Suprapubic skin (tissue), 4 donors: ENCODE data around the gene PLXND1. TPM values are rescaled to one million over a fixed set of nuclear protein-coding genes. Genes with fewer than 3 reads are reported as not detected.
"Not testable (repeated sequence)": the region's sequence is repeated elsewhere in the genome, so short reads cannot be mapped to it uniquely, and the experiment has no call there.

Experiments used
- DNase-seq, 2 donors: peaks; one replicate each; pipeline ENCODE4 v3.0.0-alpha.2; 2019; ENCODE audit warnings: low spot score in 2 of 2
- H3K27ac ChIP-seq: fragments of 200-600 bp; sonication (generic); one replicate; pipeline ENCODE4 v1.5.1; 2019
- H3K27me3 ChIP-seq: fragments of 200-600 bp; sonication (generic); one replicate; pipeline ENCODE4 v1.5.1; 2019
- H3K36me3 ChIP-seq: fragments of 200-600 bp; sonication (generic); one replicate; pipeline ENCODE4 v1.5.1; 2019
- H3K4me1 ChIP-seq: fragments of 200-600 bp; sonication (generic); one replicate; pipeline ENCODE4 v1.5.1; 2019
- H3K4me3 ChIP-seq: fragments of 200-600 bp; sonication (generic); one replicate; pipeline ENCODE4 v1.5.1; 2019; ENCODE audit warnings: mild to moderate bottlenecking
- H3K9me3 ChIP-seq: fragments of 200-600 bp; sonication (generic); one replicate; pipeline ENCODE4 v1.5.1; 2019
- EP300 ChIP-seq: sonication (generic); formaldehyde crosslinking; IDR thresholded peaks from one replicate; pipeline ENCODE4 v1.6.1; 2017; ENCODE audit warnings: antibody characterized with exemption
- POLR2A ChIP-seq, 2 donors: fragments of 450-650 bp; IDR thresholded peaks; one replicate each; pipeline ENCODE4 v1.6.1; 2017; ENCODE audit warnings: antibody characterized with exemption in 2 of 2, mild to moderate bottlenecking in 2 of 2, moderate library complexity in 2 of 2
- POLR2AphosphoS5 ChIP-seq, 3 donors: sonication (generic); formaldehyde crosslinking; IDR thresholded peaks; one replicate each; pipeline ENCODE4 v1.6.1; 2017; ENCODE audit warnings: antibody characterized with exemption in 3 of 3
- WGBS: methylation state at CpG from one replicate; pipeline ENCODE4 v1.1.5; 2018; 5-methylcytosine and 5-hydroxymethylcytosine counted together
- total RNA-seq, 4 donors: library from RNA; depleted of rRNA; stranded (reverse); fragments of >200 nt; gene quantifications; one replicate each; pipeline ENCODE4 v1.1.0, GENCODE V29; 2016
- TF ChIP-seq, protein P1 (sequence below), 2 donors: fragments of 200-600 bp in 1 of 2; fragments of 450-650 bp in 1 of 2; sonication (generic) in 1 of 2; IDR thresholded peaks; one replicate each; pipeline ENCODE4 v1.5.1; 2016 to 2019; ENCODE audit warnings: antibody characterized with exemption in 2 of 2, mild to moderate bottlenecking in 1 of 2, moderate library complexity in 1 of 2

Gene PLXND1
- total RNA-seq, 4 donors from 2014 or later, result 19.0 to 51.0 (median 30.8) TPM

DNA sequence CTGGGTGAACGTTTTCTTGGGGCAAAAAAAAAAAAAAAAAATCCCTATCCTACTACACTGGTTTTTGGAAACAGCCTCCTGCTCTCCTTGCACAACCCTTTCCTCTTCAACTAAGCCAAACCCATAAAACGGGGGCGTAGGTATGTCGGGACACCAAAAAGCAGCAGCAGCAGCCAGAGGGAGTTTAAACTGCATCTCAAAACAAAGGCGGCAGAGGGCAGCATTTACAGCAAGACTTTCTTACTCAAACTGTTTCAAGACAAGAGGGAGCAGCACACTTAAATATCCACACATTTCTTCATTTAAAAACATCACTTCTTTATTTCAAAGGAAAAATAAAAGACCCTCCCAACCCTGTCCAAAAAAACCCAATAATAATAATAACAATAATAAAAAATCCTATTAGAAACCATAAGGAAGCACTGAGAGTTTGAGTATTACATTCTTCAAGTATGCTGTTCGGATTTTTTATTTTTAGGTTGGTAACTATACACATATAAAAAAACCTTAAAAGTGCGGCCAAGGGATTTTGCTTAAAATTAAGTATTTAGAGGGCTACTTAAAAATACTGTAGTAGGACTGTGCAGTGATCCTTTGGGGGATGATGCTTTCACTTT, 43.9 kb upstream of the PLXND1 start:
- Histone ChIP-seq H3K27ac (no peak overlapping the region), H3K4me1 (peaks cover 12% of the 10 kb centered on the region), H3K4me3 (no peak overlapping the region), H3K36me3 (peaks cover 7% of the 10 kb centered on the region), H3K9me3 (no peaks in the 10 kb centered on the region), H3K27me3 (no peaks in the 10 kb centered on the region)
- TF ChIP-seq POLR2A (IDR thresholded peaks at IDR 0.05), result no peak
- TF ChIP-seq, protein P1, sequence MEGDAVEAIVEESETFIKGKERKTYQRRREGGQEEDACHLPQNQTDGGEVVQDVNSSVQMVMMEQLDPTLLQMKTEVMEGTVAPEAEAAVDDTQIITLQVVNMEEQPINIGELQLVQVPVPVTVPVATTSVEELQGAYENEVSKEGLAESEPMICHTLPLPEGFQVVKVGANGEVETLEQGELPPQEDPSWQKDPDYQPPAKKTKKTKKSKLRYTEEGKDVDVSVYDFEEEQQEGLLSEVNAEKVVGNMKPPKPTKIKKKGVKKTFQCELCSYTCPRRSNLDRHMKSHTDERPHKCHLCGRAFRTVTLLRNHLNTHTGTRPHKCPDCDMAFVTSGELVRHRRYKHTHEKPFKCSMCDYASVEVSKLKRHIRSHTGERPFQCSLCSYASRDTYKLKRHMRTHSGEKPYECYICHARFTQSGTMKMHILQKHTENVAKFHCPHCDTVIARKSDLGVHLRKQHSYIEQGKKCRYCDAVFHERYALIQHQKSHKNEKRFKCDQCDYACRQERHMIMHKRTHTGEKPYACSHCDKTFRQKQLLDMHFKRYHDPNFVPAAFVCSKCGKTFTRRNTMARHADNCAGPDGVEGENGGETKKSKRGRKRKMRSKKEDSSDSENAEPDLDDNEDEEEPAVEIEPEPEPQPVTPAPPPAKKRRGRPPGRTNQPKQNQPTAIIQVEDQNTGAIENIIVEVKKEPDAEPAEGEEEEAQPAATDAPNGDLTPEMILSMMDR (IDR thresholded peaks at IDR 0.05), result peak; percentile 60 to 75
- TF ChIP-seq EP300, result no peak
- no peak for TF ChIP-seq POLR2AphosphoS5 (IDR thresholded peaks at IDR 0.05)
- DNase-seq, result peak in 1 of 2 donors; percentile 83
- WGBS, result 27% methylated on average over 7 of the region's 7 CpGs

DNA sequence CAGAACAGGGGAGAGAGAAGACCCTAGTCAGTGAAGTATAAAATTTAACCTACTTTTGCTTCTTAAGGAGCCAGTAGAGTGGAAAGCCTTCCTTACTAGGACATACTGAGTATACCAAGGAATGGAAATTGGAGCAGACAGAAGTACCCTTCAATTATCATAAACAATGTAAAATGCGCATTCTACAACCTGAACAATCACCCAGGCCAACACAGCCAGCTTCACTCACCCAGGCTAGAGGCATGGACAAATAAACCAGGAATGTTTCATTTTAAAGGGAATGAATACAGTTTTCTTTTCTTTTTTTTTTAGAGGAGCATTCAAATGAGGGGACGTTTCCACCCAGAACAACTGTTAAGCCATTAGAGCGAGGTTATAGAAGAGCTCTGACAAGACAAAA, 41.9 kb upstream of the PLXND1 start:
- DNase-seq, result no peak
- Histone ChIP-seq H3K4me1 (peaks cover 12% of the 10 kb centered on the region), H3K36me3 (no peaks in the 10 kb centered on the region), H3K9me3 (no peaks in the 10 kb centered on the region), H3K4me3 (no peak overlapping the region), H3K27ac (no peak overlapping the region), H3K27me3 (no peaks in the 10 kb centered on the region)
- TF ChIP-seq POLR2A (IDR thresholded peaks at IDR 0.05) (no peak), EP300 (no peak), POLR2AphosphoS5 (IDR thresholded peaks at IDR 0.05) (no peak)
- TF ChIP-seq, protein P1 (IDR thresholded peaks at IDR 0.05), result no peak
- WGBS, result 90% methylated on average over 3 of the region's 3 CpGs

DNA sequence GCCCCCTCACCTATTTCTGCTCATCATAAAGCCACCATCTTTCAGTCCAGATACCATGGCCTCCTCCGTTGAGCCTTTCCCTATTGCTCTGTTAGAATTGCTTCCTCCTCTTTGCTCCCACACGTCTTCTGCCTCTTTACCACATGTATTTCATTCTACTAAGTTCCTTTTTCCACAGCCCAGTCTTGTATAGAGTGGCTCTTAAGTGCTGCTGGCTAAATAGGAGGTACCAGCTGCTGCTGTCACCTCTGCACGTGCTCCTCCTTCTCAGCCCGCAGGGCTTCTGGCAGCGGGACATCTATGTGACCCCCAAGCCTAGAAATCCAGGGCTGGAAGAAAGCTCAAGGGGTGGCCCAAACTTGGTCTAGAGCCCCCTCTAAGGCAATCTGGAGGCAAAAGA, 38.8 kb upstream of the PLXND1 start:
- Histone ChIP-seq H3K4me1 (no peaks in the 10 kb centered on the region), H3K36me3 (no peaks in the 10 kb centered on the region), H3K9me3 (no peaks in the 10 kb centered on the region), H3K27me3 (no peaks in the 10 kb centered on the region), H3K27ac (no peak overlapping the region), H3K4me3 (no peak overlapping the region)
- 81% methylated on average over 5 of the region's 5 CpGs for WGBS
- DNase-seq, result no peak
- TF ChIP-seq, protein P1 (IDR thresholded peaks at IDR 0.05), result no peak
- TF ChIP-seq POLR2AphosphoS5 (IDR thresholded peaks at IDR 0.05) (no peak), POLR2A (IDR thresholded peaks at IDR 0.05) (no peak), EP300 (no peak)

DNA sequence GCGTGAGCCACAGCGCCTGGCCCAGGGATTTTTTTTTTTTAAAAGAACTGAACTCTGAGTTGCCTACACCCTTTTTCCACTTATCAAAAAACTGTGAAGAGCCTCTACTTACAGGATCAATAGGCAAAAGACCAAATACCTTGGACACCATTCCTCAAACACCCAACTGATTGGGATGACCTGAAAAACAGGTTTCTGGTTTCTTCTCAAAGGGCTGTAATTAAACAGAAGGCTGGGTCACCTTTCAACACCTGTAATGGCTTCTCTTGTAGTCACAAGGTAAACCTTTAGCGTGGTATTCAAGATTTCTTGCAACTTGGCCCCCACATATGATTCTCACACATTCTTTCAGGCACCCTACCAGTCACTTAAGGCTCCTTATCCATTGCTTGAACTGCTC, 38.4 kb upstream of the PLXND1 start:
- WGBS, result 91% methylated on average over 3 of the region's 3 CpGs
- TF ChIP-seq, protein P1 (IDR thresholded peaks at IDR 0.05), result no peak
- TF ChIP-seq POLR2A (IDR thresholded peaks at IDR 0.05), result no peak
- TF ChIP-seq EP300, result no peak
- TF ChIP-seq POLR2AphosphoS5 (IDR thresholded peaks at IDR 0.05), result no peak
- H3K4me1 ChIP-seq, result no peaks in the 10 kb centered on the region
- H3K36me3 ChIP-seq, result no peaks in the 10 kb centered on the region
- no peak overlapping the region for H3K4me3 ChIP-seq
- no peaks in the 10 kb centered on the region for H3K27me3 ChIP-seq
- DNase-seq, result no peak
- no peak overlapping the region for H3K27ac ChIP-seq
- H3K9me3 ChIP-seq, result no peaks in the 10 kb centered on the region

DNA sequence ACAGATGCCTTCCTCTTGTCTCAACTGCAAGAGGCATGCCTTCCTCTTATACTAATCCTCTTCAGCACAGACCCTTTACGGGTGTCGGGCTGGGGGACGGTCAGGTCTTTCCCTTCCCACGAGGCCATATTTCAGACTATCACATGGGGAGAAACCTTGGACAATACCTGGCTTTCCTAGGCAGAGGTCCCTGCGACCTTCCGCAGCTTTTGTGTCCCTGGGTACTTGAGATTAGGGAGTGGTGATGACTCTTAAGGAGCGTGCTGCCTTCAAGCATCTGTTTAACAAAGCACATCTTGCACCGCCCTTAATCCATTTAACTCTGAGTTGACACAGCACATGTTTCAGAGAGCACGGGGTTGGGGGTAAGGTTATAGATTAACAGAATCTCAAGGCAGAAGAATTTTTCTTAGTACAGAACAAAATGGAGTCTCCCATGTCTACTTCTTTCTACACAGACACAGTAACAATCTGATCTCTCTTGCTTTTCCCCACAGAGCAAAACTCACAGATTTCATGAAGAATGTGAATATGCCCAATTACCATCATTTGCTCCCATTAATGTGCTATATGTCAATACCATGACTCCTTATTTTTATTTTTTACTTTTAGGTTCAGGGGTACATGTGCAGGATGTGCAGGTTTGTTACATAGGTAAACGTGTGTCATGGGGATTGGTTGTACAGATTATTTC, 35.2 kb upstream of the PLXND1 start:
- 48% methylated on average over 10 of the region's 10 CpGs for WGBS
- H3K9me3 ChIP-seq, H3K27ac ChIP-seq, H3K36me3 ChIP-seq, H3K4me3 ChIP-seq, DNase-seq, H3K4me1 ChIP-seq, H3K27me3 ChIP-seq: not testable (repeated sequence)

DNA sequence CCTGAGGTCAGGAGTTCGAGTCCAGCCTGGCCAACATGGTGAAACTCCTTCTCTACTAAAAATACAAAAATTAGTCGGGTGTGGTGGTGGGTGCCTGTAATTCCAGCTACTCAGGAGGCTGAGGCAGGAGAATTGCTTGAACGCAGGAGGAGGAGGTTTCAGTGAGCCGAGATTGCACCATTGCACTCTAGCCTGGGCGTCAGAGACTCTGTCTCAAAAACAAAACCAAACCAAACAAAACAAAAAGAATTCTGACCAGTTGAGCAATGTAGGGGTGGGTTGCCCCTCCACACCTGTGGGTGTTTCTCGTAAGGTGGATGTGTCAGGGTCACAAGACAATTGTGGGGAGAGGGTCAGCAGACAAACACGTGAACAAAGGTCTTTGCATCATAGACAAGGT, 34.5 kb upstream of the PLXND1 start:
- H3K27me3 ChIP-seq, H3K9me3 ChIP-seq, H3K4me1 ChIP-seq, H3K36me3 ChIP-seq, H3K4me3 ChIP-seq, H3K27ac ChIP-seq, DNase-seq: not testable (repeated sequence)
- 87% methylated on average over 7 of the region's 7 CpGs for WGBS
